NCI-H524 (cell line): Measurements from ENCODE around the gene ANO1.

ENCODE experiments used
- DNase-seq, 2 experiments: peaks; one replicate each; lab custom pipeline; 2025; lab: John Stamatoyannopoulos, UW

ANO1 gene

GRCh38 chr11:70164705-70165104 is 86.6 kb downstream of the ANO1 start:
- DNase-seq = no peak

- DNase-seq = no peak
Measured at GRCh38 chr11:70167120-70167519, 89.0 kb downstream of the ANO1 start.

- no peak for DNase-seq
Measured at GRCh38 chr11:70167723-70168404, 89.7 kb downstream of the ANO1 start.

GRCh38 chr11:70168405-70168754 is 90.3 kb downstream of the ANO1 start:
- DNase-seq = no peak

GRCh38 chr11:70169127-70169526 is 91.0 kb downstream of the ANO1 start:
- DNase-seq = no peak

GRCh38 chr11:70169632-70170031 is 91.5 kb downstream of the ANO1 start:
- no peak for DNase-seq

GRCh38 chr11:70170596-70171210 is 92.6 kb downstream of the ANO1 start:
- DNase-seq = no peak

GRCh38 chr11:70173018-70173417 is 94.9 kb downstream of the ANO1 start:
- DNase-seq = no peak

GRCh38 chr11:70174547-70175235 is 96.6 kb downstream of the ANO1 start:
- DNase-seq = peak in 1 of 2 experiments; percentile 51

- no peak for DNase-seq
Measured at GRCh38 chr11:70175236-70175698, 97.2 kb downstream of the ANO1 start.

- no peak for DNase-seq
Measured at GRCh38 chr11:70176940-70177689, 99.0 kb downstream of the ANO1 start.

GRCh38 chr11:70180906-70181305 is 102.8 kb downstream of the ANO1 start:
- no peak for DNase-seq

- DNase-seq = no peak
Measured at GRCh38 chr11:70182266-70182665, 104.1 kb downstream of the ANO1 start.

GRCh38 chr11:70183032-70183431 is 104.9 kb downstream of the ANO1 start:
- no peak for DNase-seq

- no peak for DNase-seq
Measured at GRCh38 chr11:70183483-70184176, 105.5 kb downstream of the ANO1 start.

GRCh38 chr11:70184396-70184795 is 106.3 kb downstream of the ANO1 start:
- no peak for DNase-seq

GRCh38 chr11:70185348-70186055 is 107.4 kb downstream of the ANO1 start:
- no peak for DNase-seq

- no peak for DNase-seq
Measured at GRCh38 chr11:70186420-70186819, 108.3 kb downstream of the ANO1 start.

- no peak for DNase-seq
Measured at GRCh38 chr11:70186936-70187335, 108.8 kb downstream of the ANO1 start.

GRCh38 chr11:70187771-70188170 is 109.7 kb downstream of the ANO1 start:
- no peak for DNase-seq

GRCh38 chr11:70189622-70190021 is 111.5 kb downstream of the ANO1 start:
- no peak for DNase-seq
